IMR-90 (cell line): ENCODE data around the gene ADAMTS20. TPM values are rescaled to one million over a fixed set of nuclear protein-coding genes. Genes with fewer than 3 reads are reported as not detected.

Experiments
- ATAC-seq: fragments of 200-7000 bp; cut with Tn5 transposase; 2 replicates; pipeline ENCODE4 v1.9.1; 2020; ENCODE audit warnings: low read depth, mild to moderate bottlenecking, moderate library complexity
- Bru-seq: library from RNA; stranded (reverse); fragments of 400-500 nt; gene quantifications from one replicate; lab custom pipeline; 2021; lab: Mats Ljungman, UMichigan
- BruChase-seq, 2 experiments: library from RNA; stranded (reverse); fragments of 400-500 nt; gene quantifications; one replicate each; lab custom pipeline; 2021; lab: Mats Ljungman, UMichigan
- BruUV-seq: library from RNA; stranded (reverse); fragments of 400-500 nt; replicated peaks from 2 replicates; lab custom pipeline; 2021; lab: Mats Ljungman, UMichigan
- CTCF ChIA-PET: fragments of 300-600 bp; formaldehyde crosslinking; extraction: SDS; loops from one replicate; lab custom pipeline; 2021; ENCODE audit warnings: antibody characterized with exemption; lab: Yijun Ruan, JAX
- POLR2A ChIA-PET: fragments of 300-600 bp; sonication (Branson Sonifier 250); formaldehyde crosslinking; loops from one replicate; lab custom pipeline; 2022; ENCODE audit warnings: antibody characterized with exemption; ENCODE audit not compliant: unreplicated experiment; lab: Charles Lee
- DNase-seq: peaks from one replicate; pipeline ENCODE4 v3.0.0; 2013
- H2AFZ ChIP-seq: replicated peaks from 2 replicates; pipeline ENCODE3; 2013; ENCODE audit warnings: low read length, mild to moderate bottlenecking; ENCODE audit not compliant: poor library complexity
- H2AK5ac ChIP-seq: 2 replicates; pipeline ENCODE4 v1.6.1; 2013; ENCODE audit warnings: low read depth, low read length, inconsistent platforms
- H2AK9ac ChIP-seq: replicated peaks from 2 replicates; pipeline ENCODE3; 2013; ENCODE audit warnings: mild to moderate bottlenecking, low read depth, low read length, moderate library complexity; ENCODE audit not compliant: poor library complexity
- H2BK120ac ChIP-seq: 2 replicates; pipeline ENCODE4 v1.6.1; 2013; ENCODE audit warnings: low read depth, low read length, inconsistent platforms
- H2BK15ac ChIP-seq: 3 replicates; pipeline ENCODE4 v1.6.1; 2013; ENCODE audit warnings: low read depth, low read length, inconsistent platforms
- H2BK20ac ChIP-seq: 2 replicates; pipeline ENCODE4 v1.6.1; 2013; ENCODE audit warnings: low read depth, mild to moderate bottlenecking, inconsistent platforms, low read length, moderate library complexity
- H2BK5ac ChIP-seq: 2 replicates; pipeline ENCODE4 v1.6.1; 2013; ENCODE audit warnings: mild to moderate bottlenecking, low read depth, low read length, inconsistent platforms; ENCODE audit not compliant: poor library complexity, severe bottlenecking
- H3K14ac ChIP-seq: replicated peaks from 2 replicates; pipeline ENCODE4 v1.6.1; 2013; ENCODE audit warnings: low read depth, low read length, inconsistent platforms
- H3K18ac ChIP-seq: 2 replicates; pipeline ENCODE4 v1.6.1; 2013; ENCODE audit warnings: low read depth, low read length, control low read depth
- H3K23ac ChIP-seq: 2 replicates; pipeline ENCODE4 v1.6.1; 2013; ENCODE audit warnings: low read depth, low read length, inconsistent platforms
- H3K27ac ChIP-seq: 2 replicates; pipeline ENCODE4 v1.5.1; 2013; ENCODE audit warnings: mild to moderate bottlenecking, control low read depth, low read length; ENCODE audit not compliant: insufficient read depth
- H3K27me3 ChIP-seq: 2 replicates; pipeline ENCODE4 v1.6.1; 2013; ENCODE audit warnings: low read length; ENCODE audit not compliant: control insufficient read depth, insufficient read depth
- H3K36me3 ChIP-seq: 2 replicates; pipeline ENCODE4 v1.6.1; 2013; ENCODE audit warnings: low read length, mixed read lengths; ENCODE audit not compliant: control insufficient read depth, insufficient read depth
- H3K4ac ChIP-seq: 2 replicates; pipeline ENCODE4 v1.6.1; 2013; ENCODE audit warnings: low read depth, low read length, inconsistent platforms
- H3K4me1 ChIP-seq: 2 replicates; pipeline ENCODE4 v1.6.1; 2013; ENCODE audit warnings: low read length, mixed read lengths; ENCODE audit not compliant: control insufficient read depth, insufficient read depth
- H3K4me2 ChIP-seq: 2 replicates; pipeline ENCODE4 v1.6.1; 2013; ENCODE audit warnings: low read depth, mild to moderate bottlenecking, control low read depth, low read length, moderate library complexity
- H3K4me3 ChIP-seq: 2 replicates; pipeline ENCODE4 v1.5.1; 2013; ENCODE audit warnings: low read depth, mild to moderate bottlenecking, control low read depth, low read length, moderate library complexity; ENCODE audit not compliant: insufficient read depth
- H3K56ac ChIP-seq: 2 replicates; pipeline ENCODE4 v1.6.1; 2013; ENCODE audit warnings: low read length, inconsistent platforms; ENCODE audit not compliant: insufficient read depth; ENCODE audit errors: extremely low read depth
- H3K79me1 ChIP-seq, 2 experiments: 2 replicates each; pipeline ENCODE4 v1.6.1; 2013; ENCODE audit warnings: low read length in 2 of 2, inconsistent platforms in 1 of 2, low read depth in 1 of 2
- H3K9ac ChIP-seq: 2 replicates; pipeline ENCODE4 v1.6.1; 2013; ENCODE audit warnings: low read depth, low read length, control low read depth
- H3K9me1 ChIP-seq: 2 replicates; pipeline ENCODE4 v1.6.1; 2013; ENCODE audit warnings: low read length, inconsistent platforms; ENCODE audit not compliant: insufficient read depth
- H3K9me3 ChIP-seq: 2 replicates; pipeline ENCODE4 v1.6.1; 2013; ENCODE audit warnings: low read length; ENCODE audit not compliant: control insufficient read depth, insufficient read depth
- H4K20me1 ChIP-seq: 2 replicates; pipeline ENCODE4 v1.6.1; 2013; ENCODE audit warnings: low read length, inconsistent platforms; ENCODE audit not compliant: insufficient read depth
- H4K5ac ChIP-seq: 2 replicates; pipeline ENCODE4 v1.6.1; 2013; ENCODE audit warnings: mild to moderate bottlenecking, low read depth, low read length, control low read depth
- H4K8ac ChIP-seq, 2 experiments: 2 replicates each; pipeline ENCODE4 v1.6.1; 2013; ENCODE audit warnings: low read depth in 2 of 2, low read length in 2 of 2, control low read depth in 1 of 2, inconsistent platforms in 1 of 2
- H4K91ac ChIP-seq: 2 replicates; pipeline ENCODE4 v1.6.1; 2013; ENCODE audit warnings: low read depth, low read length, inconsistent platforms; ENCODE audit not compliant: insufficient read depth
- ELK1 ChIP-seq: fragments of 150-350 bp; IDR thresholded peaks from 2 replicates; pipeline ENCODE4 v1.6.1; 2016; ENCODE audit warnings: low read depth, mild to moderate bottlenecking, low read length, moderate library complexity, borderline replicate concordance
- MAFK ChIP-seq: IDR thresholded peaks from 2 replicates; pipeline ENCODE4 v1.6.1; 2012; ENCODE audit warnings: low read depth, low read length, improper control_type of control experiment
- NFE2L2 ChIP-seq: fragments of 150-350 bp; IDR thresholded peaks from 2 replicates; pipeline ENCODE4 v1.6.1; 2016; ENCODE audit warnings: low read depth, mild to moderate bottlenecking, low read length
- RAD21 ChIP-seq: IDR thresholded peaks from 2 replicates; pipeline ENCODE4 v1.6.1; 2012; ENCODE audit warnings: low read length, improper control_type of control experiment
- WGBS, 2 experiments: methylation state at CpG; one replicate each; pipeline versions ENCODE4 v1.1.5 to v1.1.7; 2013; ENCODE audit warnings: missing lambda C conversion rate in 2 of 2; ENCODE audit not compliant: insufficient read length in 1 of 2; ENCODE audit errors: extremely low coverage in 2 of 2; 5-methylcytosine and 5-hydroxymethylcytosine counted together
- dilution Hi-C: fragments of 300-500 bp; cut with HindIII; formaldehyde crosslinking; loops from one replicate; pipeline ENCODE4 v1.14.3; 2018; ENCODE audit warnings: low sequenced_read_pairs; ENCODE audit not compliant: unreplicated experiment
- in situ Hi-C: fragments of 300-500 bp; cut with MboI; formaldehyde crosslinking; loops from 3 replicates; pipeline ENCODE4 v1.14.3; 2019; ENCODE audit warnings: low sequenced_read_pairs, inconsistent platforms, mixed read lengths
- intact Hi-C: fragments of 100-400 bp; cut with micrococcal nuclease; formaldehyde crosslinking; loops from 2 replicates; pipeline ENCODE4 v1.10.0; 2022
- long read RNA-seq: library from polyadenylated mRNA; unstranded; transcript quantifications from one replicate; pipeline ENCODE4 v2.0.0, GENCODE V29; 2021; ENCODE audit not compliant: unreplicated experiment
- polyA plus RNA-seq, 3 experiments: library from polyadenylated mRNA; depleted of rRNA; stranded (reverse); fragments of >200 nt; gene quantifications; 2 replicates each; pipeline ENCODE4 v1.2.3, GENCODE V29; 2012; ENCODE audit warnings: low replicate concordance in 1 of 3
- total RNA-seq: library from RNA; depleted of rRNA; stranded (reverse); fragments of >200 nt; gene quantifications from 2 replicates; pipeline ENCODE4 v1.2.3, GENCODE V29; 2012; rRNA removed

ADAMTS20 gene
- total RNA-seq = not detected in 2 replicates
- polyA plus RNA-seq (2012; rRNA removed) = not detected in 2 replicates
- not detected in 2 replicates for polyA plus RNA-seq (2012; cell fraction: cytosol; rRNA removed)
- 0.02 TPM in 1 of 2 replicates, not detected in the other for polyA plus RNA-seq (2012; cell fraction: nucleus; rRNA removed; ENCODE audit: low replicate concordance)
- Bru-seq, nascent RNA = percentile 1 among the genes with signal in this experiment
- BruChase-seq, experiment 1, labeled RNA remaining after a 6-hour chase = percentile 2 among the genes with signal in this experiment
- BruChase-seq, experiment 2, labeled RNA remaining after a 2-hour chase = percentile 2 among the genes with signal in this experiment
- long read RNA-seq = 0 reads

GRCh38 chr12:43551971-43552559, at the start of gene ADAMTS20:
ADAMTS20 (minus strand) TSS chr12:43552203; CDS start chr12:43551921, 282 bp downstream.
- 0 out of 2 replicates have a peak, but pooled peaks cover 2% of the 10 kb centered on the region for H3K9me3 ChIP-seq
- H3K4ac ChIP-seq = no peak within 1 kb of the TSS
- H4K8ac ChIP-seq = no peak within 1 kb of the TSS
- peak; percentile 3 for DNase-seq
- intact Hi-C loops = no loop called here
- BruUV-seq = no TSS peak
- ChIA-PET CTCF (no interaction called here), POLR2A (no interaction called here)
- no peak within 1 kb of the TSS for H2AK5ac ChIP-seq
- H3K4me2 ChIP-seq = peak within 1 kb of the TSS; percentile 46; the same call in 1 of the 2 replicates
- H3K4me1 ChIP-seq = no peaks in the 10 kb centered on the region
- H2AFZ ChIP-seq = peak within 1 kb of the TSS; percentile 78
- peak within 1 kb of the TSS; percentile 22; the same call in 1 of the 2 replicates for H3K4me3 ChIP-seq
- 4% methylated on average over 13 of the region's 51 CpGs; no CpG with 5 or more reads in 1 of the 2 experiments for WGBS, 2 experiments
- in situ Hi-C loops = no loop called here
- H3K36me3 ChIP-seq = no peaks in the 10 kb centered on the region
- H3K27ac ChIP-seq = no peak within 1 kb of the TSS
- TF ChIP-seq NFE2L2 = no peak
- no peak for TF ChIP-seq RAD21
- no peak for TF ChIP-seq ELK1
- TF ChIP-seq MAFK = no peak
- dilution Hi-C loops = no loop called here
- peaks cover 23% of the 10 kb centered on the region for H3K27me3 ChIP-seq
- no peak within 1 kb of the TSS for H3K18ac ChIP-seq
- ATAC-seq = peak; percentile 60
- H2BK120ac ChIP-seq = no peak within 1 kb of the TSS
- H4K5ac ChIP-seq = no peak within 1 kb of the TSS
- H2BK15ac ChIP-seq = no peak within 1 kb of the TSS
- no peak within 1 kb of the TSS for H3K9ac ChIP-seq
- H3K56ac ChIP-seq = no peak within 1 kb of the TSS
- H2BK20ac ChIP-seq = no peak within 1 kb of the TSS
- no peak within 1 kb of the TSS for H2BK5ac ChIP-seq
- H3K9me1 ChIP-seq = no peaks in the 10 kb centered on the region
- no peak within 1 kb of the TSS for H3K23ac ChIP-seq
- no peaks in the 10 kb centered on the region for H3K79me1 ChIP-seq
- H3K14ac ChIP-seq = no peak within 1 kb of the TSS
- no peaks in the 10 kb centered on the region for H4K20me1 ChIP-seq
- no peak within 1 kb of the TSS for H4K91ac ChIP-seq
- H2AK9ac ChIP-seq = no peak within 1 kb of the TSS
